HG03097 (cell line): ENCODE results near the gene ASAP3.

ENCODE experiments used
- ATAC-seq: cut with Tn5 transposase; IDR thresholded peaks from one replicate; pipeline ENCODE4 v1.9.1; 2021; ENCODE audit not compliant: unreplicated experiment, low FRiP score

The ASAP3 gene

GRCh38 chr1:23479666-23479941 lies 4.4 kb downstream of the ASAP3 start:
- ATAC-seq = no peak

GRCh38 chr1:23478896-23479665 lies 4.9 kb downstream of the ASAP3 start:
- ATAC-seq = no peak

GRCh38 chr1:23477359-23478144 lies 6.4 kb downstream of the ASAP3 start:
- ATAC-seq = no peak

DNA sequence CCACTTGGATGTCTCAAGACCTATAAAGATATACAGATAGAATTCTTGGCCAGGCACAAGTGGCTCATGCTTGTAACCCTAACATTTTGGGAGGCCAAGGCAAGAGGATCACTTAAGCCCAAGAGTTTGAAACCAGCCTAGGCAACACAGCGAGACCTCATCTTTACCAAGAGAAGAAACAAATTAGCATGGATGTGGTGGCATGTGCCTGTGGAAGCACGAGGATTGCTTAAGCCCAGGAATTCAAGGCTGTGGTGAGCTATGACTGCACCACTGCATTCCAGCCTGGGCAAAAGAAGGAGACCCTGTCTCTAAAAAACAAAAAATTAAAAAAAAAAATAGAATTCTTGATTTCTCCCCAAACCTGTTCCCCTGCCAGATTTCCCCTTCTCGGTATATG lies 8.3 kb downstream of the ASAP3 start:
- ATAC-seq = no peak

- no peak for ATAC-seq
Measured at GRCh38 chr1:23475134-23475628, 8.8 kb downstream of the ASAP3 start.

GRCh38 chr1:23473037-23473800 lies 10.8 kb downstream of the ASAP3 start:
- no peak for ATAC-seq

- ATAC-seq = no peak
Measured at GRCh38 chr1:23472351-23473036, 11.5 kb downstream of the ASAP3 start.

GRCh38 chr1:23471473-23472075 lies 12.4 kb downstream of the ASAP3 start:
- no peak for ATAC-seq

DNA sequence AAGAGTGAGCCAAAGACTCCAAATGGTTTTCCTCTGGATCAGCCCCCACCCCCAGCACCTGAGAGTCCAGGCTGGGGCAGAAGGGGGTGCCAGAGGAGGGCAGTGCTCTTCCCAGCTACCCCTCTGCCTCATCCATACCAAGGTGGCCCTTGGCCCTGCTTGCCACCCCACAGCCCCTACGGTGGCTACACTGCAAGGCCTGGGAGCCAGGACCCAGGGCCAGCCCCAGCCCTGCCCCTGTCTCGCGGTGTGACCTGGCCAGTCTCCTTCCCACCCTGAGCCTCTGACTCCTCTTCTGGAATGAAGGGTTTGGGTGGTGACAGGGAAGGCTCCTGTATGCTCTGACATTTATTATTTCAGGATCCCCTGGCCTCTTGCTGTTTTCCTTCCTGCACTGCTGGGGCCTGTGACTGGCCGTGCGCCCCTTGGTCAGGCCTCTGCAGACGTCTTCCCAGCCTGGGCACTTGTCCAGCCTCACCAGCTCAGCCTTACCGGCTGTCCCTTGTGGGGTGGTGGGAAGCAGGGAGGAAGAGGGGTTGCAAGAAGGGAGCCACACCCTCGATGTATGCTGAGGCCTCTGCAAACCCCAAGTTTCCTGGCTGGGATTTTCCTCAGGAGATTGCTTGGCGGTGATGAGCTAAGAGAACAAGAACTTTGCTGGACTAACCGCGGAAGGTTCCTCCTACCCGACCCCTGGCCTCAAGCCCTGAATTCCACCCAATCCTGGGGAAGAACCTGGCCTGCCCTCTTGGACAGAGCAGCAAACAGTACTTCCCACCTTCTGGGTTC lies 13.5 kb downstream of the ASAP3 start:
- ATAC-seq = no peak

- no peak for ATAC-seq
Measured at GRCh38 chr1:23469372-23469982, 14.5 kb downstream of the ASAP3 start.

DNA sequence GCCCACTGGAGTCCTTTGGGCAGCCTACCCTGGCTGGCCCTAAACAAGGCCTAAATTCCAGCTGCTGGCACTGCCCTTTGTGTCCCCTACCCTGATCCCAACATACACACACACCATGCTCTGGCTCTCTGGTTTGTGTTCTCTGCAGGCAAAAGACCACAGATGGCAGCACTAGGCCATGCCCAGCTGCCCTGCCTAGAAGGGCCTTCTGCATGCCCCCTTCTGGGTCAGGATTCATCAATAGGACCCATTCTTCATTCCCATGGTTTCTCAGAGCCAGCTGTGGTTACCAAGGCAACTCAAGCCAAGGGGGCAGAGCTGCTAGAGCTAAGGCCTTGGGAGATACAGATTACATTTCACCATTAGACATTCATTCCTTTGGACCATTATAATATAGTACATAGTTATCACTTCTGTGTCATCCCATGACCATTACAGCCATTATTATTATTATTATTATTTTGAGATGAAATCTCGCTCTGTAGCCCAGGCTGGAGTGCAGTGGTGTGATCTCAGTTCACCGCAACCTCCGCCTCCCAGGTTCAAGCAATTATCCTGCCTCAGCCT lies 17.5 kb downstream of the ASAP3 start:
- no peak for ATAC-seq

GRCh38 chr1:23463286-23463685 lies 20.7 kb downstream of the ASAP3 start:
- no peak for ATAC-seq

- ATAC-seq = no peak
Measured at GRCh38 chr1:23462766-23463165, 21.2 kb downstream of the ASAP3 start.

- no peak for ATAC-seq
Measured at GRCh38 chr1:23461050-23461449, 22.9 kb downstream of the ASAP3 start.

DNA sequence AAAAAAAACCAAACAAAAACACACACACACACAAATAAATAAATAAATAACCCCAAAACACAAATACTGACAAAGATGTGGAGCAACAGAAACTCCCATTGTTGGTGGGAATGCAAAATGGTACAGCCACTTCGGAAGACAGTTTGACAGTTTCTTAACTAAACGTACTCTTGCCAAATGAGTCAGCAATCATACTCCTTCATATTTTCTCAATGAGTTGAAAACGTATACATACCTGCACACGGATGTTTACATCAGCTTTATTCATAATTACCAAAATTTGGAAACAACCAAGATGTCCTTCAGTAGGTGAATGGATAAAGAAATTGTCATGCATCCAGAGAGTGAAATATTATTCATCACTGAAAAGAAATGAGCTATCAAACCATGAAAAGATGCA lies 23.5 kb downstream of the ASAP3 start:
- ATAC-seq = no peak

DNA sequence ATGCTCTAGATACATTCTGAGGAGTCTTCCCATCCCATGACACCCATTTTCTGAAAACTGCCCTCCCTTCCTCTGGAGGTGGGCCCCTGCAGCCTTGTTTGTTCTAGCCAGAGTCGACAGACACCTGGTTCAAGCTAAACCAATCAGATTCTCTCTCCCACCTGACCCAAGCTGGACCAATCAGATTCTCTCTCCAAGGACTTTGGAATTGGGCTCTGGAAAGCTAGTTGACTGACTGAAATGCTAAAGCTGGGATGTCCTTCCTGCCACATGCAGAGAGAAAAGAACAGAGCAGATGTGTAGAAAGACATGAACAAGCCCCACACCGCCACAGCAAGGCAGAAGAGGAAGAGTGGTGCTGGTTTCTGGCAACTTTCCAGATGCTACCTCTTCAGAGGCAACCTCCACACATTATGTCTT lies 24.6 kb downstream of the ASAP3 start:
- no peak for ATAC-seq

- no peak for ATAC-seq
Measured at GRCh38 chr1:23456226-23456625, 27.8 kb downstream of the ASAP3 start.

- ATAC-seq = no peak
Measured at GRCh38 chr1:23453455-23454000, 30.5 kb downstream of the ASAP3 start.

DNA sequence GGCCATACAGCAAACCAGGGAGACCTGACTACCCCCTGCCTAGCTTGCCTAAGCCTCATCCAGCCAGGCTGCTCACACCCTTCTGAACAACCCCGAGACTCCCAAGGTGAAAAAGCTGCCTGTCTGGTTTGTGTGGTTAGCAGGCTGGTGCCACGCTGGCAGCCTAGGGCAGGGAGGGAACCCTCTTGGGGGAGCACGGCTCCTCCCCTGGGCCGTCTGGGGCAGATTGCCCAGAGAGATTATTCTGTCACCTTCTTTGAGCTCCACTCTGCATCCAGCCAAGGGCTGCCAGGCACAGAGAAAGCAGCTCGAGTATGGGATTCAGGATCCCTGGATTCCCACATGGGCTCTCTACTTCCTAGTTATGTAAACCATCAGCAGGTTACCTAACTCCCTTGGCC lies 32.0 kb downstream of the ASAP3 start:
- ATAC-seq = no peak
